Endothelial cell of umbilical vein (primary cell): ENCODE measurements around the gene ETFA. TPM values are rescaled to one million over a fixed set of nuclear protein-coding genes. Genes with fewer than 3 reads are reported as not detected.

Source experiments
- BruUV-seq: library from RNA; stranded (reverse); fragments of 400-500 nt; replicated peaks from 2 replicates; lab custom pipeline; 2021; lab: Mats Ljungman, UMichigan
- CTCF ChIA-PET: fragments of 300-600, 350-600 bp; sonication (Branson Sonifier 250); formaldehyde crosslinking; loops from one replicate; lab custom pipeline; 2021; ENCODE audit warnings: antibody characterized with exemption, inconsistent platforms; lab: Charles Lee
- POLR2A ChIA-PET: fragments of 300-600, 350-600 bp; sonication (Branson Sonifier 250); formaldehyde crosslinking; loops from one replicate; lab custom pipeline; 2021; ENCODE audit warnings: antibody characterized with exemption, inconsistent platforms; lab: Charles Lee
- DNase-seq: peaks from one replicate; pipeline ENCODE4 v3.0.0-alpha.2; 2011; ENCODE audit warnings: low read depth, low spot score
- FAIRE-seq: peaks from 2 replicates; lab custom pipeline; 2011; peaks lifted over from hg19 to GRCh38; lab: Jason Lieb, UNC
- H2AFZ ChIP-seq: 2 replicates; pipeline ENCODE4 v1.6.0; 2012; ENCODE audit warnings: low read depth, low read length, control low read depth, inconsistent platforms
- H3K27ac ChIP-seq: 2 replicates; pipeline ENCODE4 v1.5.1; 2011; ENCODE audit warnings: low read depth, mild to moderate bottlenecking, control low read depth, low read length, moderate library complexity; ENCODE audit not compliant: insufficient read depth
- H3K27me3 ChIP-seq, 2 experiments: 2 replicates each; pipeline versions ENCODE4 v1.6.0 to v1.6.1; 2011; ENCODE audit warnings: low read length in 2 of 2, mixed read lengths in 1 of 2; ENCODE audit not compliant: control insufficient read depth in 2 of 2, insufficient read depth in 2 of 2
- H3K36me3 ChIP-seq, 2 experiments: 2 replicates in 1 of 2; 3 replicates in 1 of 2; pipeline ENCODE4 v1.5.1; 2011; ENCODE audit warnings: low read length in 2 of 2, mild to moderate bottlenecking in 1 of 2, moderate library complexity in 1 of 2; ENCODE audit not compliant: control insufficient read depth in 2 of 2, insufficient read depth in 2 of 2; ENCODE audit errors: extremely low read depth in 1 of 2
- H3K4me1 ChIP-seq: 3 replicates; pipeline ENCODE4 v1.5.1; 2011; ENCODE audit warnings: mild to moderate bottlenecking, low read length; ENCODE audit not compliant: control insufficient read depth, insufficient read depth; ENCODE audit errors: extremely low read depth
- H3K4me2 ChIP-seq: 2 replicates; pipeline ENCODE4 v1.6.1; 2011; ENCODE audit warnings: low read length, control low read depth, mixed read lengths; ENCODE audit not compliant: insufficient read depth
- H3K4me3 ChIP-seq, 3 experiments: fragments of 200-600 bp in 1 of 3; sonication (generic), shearing (Covaris generic) in 1 of 3; replicated peaks in 1 of 3; 2 replicates each; pipeline ENCODE4 v1.5.1; 2011 to 2016; ENCODE audit warnings: control low read depth in 3 of 3, low read length in 3 of 3, mild to moderate bottlenecking in 2 of 3, inconsistent platforms in 1 of 3, low read depth in 1 of 3, moderate library complexity in 1 of 3; ENCODE audit not compliant: insufficient read depth in 1 of 3
- H3K79me2 ChIP-seq: 2 replicates; pipeline ENCODE4 v1.6.0; 2012; ENCODE audit warnings: low read length, inconsistent platforms; ENCODE audit not compliant: control insufficient read depth, insufficient read depth
- H3K9ac ChIP-seq: replicated peaks from 2 replicates; pipeline ENCODE3; 2011; ENCODE audit warnings: low read length, control low read depth; ENCODE audit not compliant: insufficient read depth; ENCODE audit errors: extremely low read depth
- H3K9me1 ChIP-seq: replicated peaks from 3 replicates; pipeline ENCODE4 v1.6.0; 2011; ENCODE audit warnings: mild to moderate bottlenecking, low read length; ENCODE audit not compliant: control insufficient read depth, insufficient read depth; ENCODE audit errors: extremely low read depth
- H3K9me3 ChIP-seq: replicated peaks from 2 replicates; pipeline ENCODE4 v1.5.1; 2012; ENCODE audit warnings: low read length, inconsistent platforms; ENCODE audit not compliant: control insufficient read depth, insufficient read depth
- H4K20me1 ChIP-seq: replicated peaks from 2 replicates; pipeline ENCODE3; 2011; ENCODE audit warnings: mild to moderate bottlenecking, low read length; ENCODE audit not compliant: control insufficient read depth, insufficient read depth; ENCODE audit errors: extremely low read depth
- EZH2 ChIP-seq: IDR thresholded peaks from 2 replicates; pipeline ENCODE4 v1.6.1; 2012; ENCODE audit warnings: borderline replicate concordance, low read depth, mild to moderate bottlenecking, moderate library complexity, low read length, inconsistent platforms; ENCODE audit not compliant: severe bottlenecking
- FOS ChIP-seq: IDR thresholded peaks from 2 replicates; pipeline ENCODE4 v1.6.1; 2011; ENCODE audit warnings: mild to moderate bottlenecking, low read length, moderate library complexity, borderline replicate concordance; ENCODE audit not compliant: insufficient read depth
- JUN ChIP-seq: IDR thresholded peaks from 2 replicates; pipeline ENCODE4 v1.6.1; 2011; ENCODE audit warnings: borderline replicate concordance, low read depth; ENCODE audit not compliant: insufficient read length, insufficient read depth
- MYC ChIP-seq: IDR thresholded peaks from one replicate; pipeline ENCODE4 v1.6.1; 2011; ENCODE audit warnings: mild to moderate bottlenecking, low read depth, low read length
- POLR2AphosphoS5 ChIP-seq: IDR thresholded peaks from 2 replicates; pipeline ENCODE4 v1.6.1; 2012; ENCODE audit warnings: low read depth, mild to moderate bottlenecking, control low read depth, low read length, moderate library complexity; ENCODE audit not compliant: insufficient read depth
- dilution Hi-C: fragments of 300-500 bp; cut with MboI; formaldehyde crosslinking; loops from one replicate; pipeline ENCODE4 v1.15.0; 2019; ENCODE audit warnings: low sequenced_read_pairs; ENCODE audit not compliant: extremely low pct_ligation_motif_present
- intact Hi-C: fragments of 100-400 bp; cut with micrococcal nuclease; formaldehyde crosslinking; loops from one replicate; pipeline ENCODE4 v1.10.0; 2022
- polyA plus RNA-seq, 4 experiments: library from polyadenylated mRNA; depleted of rRNA in 3 of 4; stranded (reverse) in 3 of 4; unstranded in 1 of 4; fragments of >200 nt; gene quantifications; 2 replicates each; pipeline versions ENCODE4 v1.2.1 to v1.2.3, GENCODE V29; 2011 to 2012; ENCODE audit warnings: missing spikeins in 1 of 4
- total RNA-seq: library from RNA; stranded (reverse); gene quantifications from 2 replicates; pipeline ENCODE4 v1.2.3, GENCODE V29; 2021
- TF ChIP-seq, protein P1 (sequence below): IDR thresholded peaks from 2 replicates; pipeline ENCODE4 v1.6.1; 2011; ENCODE audit not compliant: insufficient read depth, insufficient read length
- TF ChIP-seq, protein P2 (sequence below), 2 donors: IDR thresholded peaks; 1 replicate in 1 of 2; 2 replicates in 1 of 2; pipeline ENCODE4 v1.5.1; 2011; ENCODE audit warnings: low read length in 2 of 2, mild to moderate bottlenecking in 2 of 2, moderate library complexity in 2 of 2, control low read depth in 1 of 2, inconsistent platforms in 1 of 2, low read depth in 1 of 2; ENCODE audit not compliant: insufficient read depth in 1 of 2; ENCODE audit errors: extremely low read depth in 1 of 2

Gene ETFA
- total and polyA plus RNA-seq, 2 donors (not counting 3 experiments of a cell fraction or from before 2014, with no cell fraction given): 102 to 116 TPM

DNA sequence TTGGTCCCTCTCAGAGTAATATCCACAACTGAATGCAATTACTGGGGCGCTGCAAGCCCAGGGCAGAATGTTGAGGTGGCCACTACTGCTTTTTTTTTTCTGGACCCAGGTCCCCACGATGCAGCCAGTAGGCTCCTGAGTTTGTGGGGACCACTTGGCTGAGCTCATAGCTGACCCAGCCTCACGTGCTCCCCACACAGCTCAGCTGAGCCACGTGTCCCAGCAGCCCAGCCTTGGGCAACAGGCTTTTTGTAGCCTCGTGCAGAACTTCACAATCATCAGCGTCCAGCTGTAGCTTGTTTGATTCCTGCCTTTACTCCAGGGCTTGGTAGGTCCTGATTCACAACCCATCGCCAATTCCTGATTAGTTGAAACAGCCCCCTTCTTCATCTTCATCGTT lies 117.3 kb downstream of the ETFA start:
- Histone ChIP-seq H3K27me3 (peaks cover 0 to 2% of the 10 kb centered on the region in 2 experiments), H2AFZ (no peak overlapping the region), H4K20me1 (no peaks in the 10 kb centered on the region), H3K9me1 (no peaks in the 10 kb centered on the region), H3K36me3 (no peaks in the 10 kb centered on the region), H3K4me2 (no peak overlapping the region), H3K4me1 (peaks cover 16% of the 10 kb centered on the region), H3K27ac (no peak overlapping the region), H3K9ac (no peak overlapping the region), H3K4me3 (no peak overlapping the region), H3K79me2 (no peaks in the 10 kb centered on the region), H3K9me3 (no peaks in the 10 kb centered on the region)
- BruUV-seq: no TSS peak
- DNase-seq (no peak), FAIRE-seq (no peak)
- intact Hi-C loops (loop anchor here (5.0 kb wide), 2 partner anchors 538 to 828 kb away; no protein-coding TSS in a partner anchor), dilution Hi-C loops (no loop called here)
- ChIA-PET CTCF (interaction anchor here (1.0 to 4.9 kb wide), 3 partner anchors 9 to 136 kb away, joined by 4 to 54 read pairs (median 4); no protein-coding TSS in a partner anchor), POLR2A (no interaction called here)
- TF ChIP-seq POLR2AphosphoS5 (no peak), FOS (no peak), JUN (no peak), EZH2 (no peak), MYC (no peak)
- TF ChIP-seq, protein P1, sequence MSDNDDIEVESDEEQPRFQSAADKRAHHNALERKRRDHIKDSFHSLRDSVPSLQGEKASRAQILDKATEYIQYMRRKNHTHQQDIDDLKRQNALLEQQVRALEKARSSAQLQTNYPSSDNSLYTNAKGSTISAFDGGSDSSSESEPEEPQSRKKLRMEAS: no peak
- TF ChIP-seq, protein P2, sequence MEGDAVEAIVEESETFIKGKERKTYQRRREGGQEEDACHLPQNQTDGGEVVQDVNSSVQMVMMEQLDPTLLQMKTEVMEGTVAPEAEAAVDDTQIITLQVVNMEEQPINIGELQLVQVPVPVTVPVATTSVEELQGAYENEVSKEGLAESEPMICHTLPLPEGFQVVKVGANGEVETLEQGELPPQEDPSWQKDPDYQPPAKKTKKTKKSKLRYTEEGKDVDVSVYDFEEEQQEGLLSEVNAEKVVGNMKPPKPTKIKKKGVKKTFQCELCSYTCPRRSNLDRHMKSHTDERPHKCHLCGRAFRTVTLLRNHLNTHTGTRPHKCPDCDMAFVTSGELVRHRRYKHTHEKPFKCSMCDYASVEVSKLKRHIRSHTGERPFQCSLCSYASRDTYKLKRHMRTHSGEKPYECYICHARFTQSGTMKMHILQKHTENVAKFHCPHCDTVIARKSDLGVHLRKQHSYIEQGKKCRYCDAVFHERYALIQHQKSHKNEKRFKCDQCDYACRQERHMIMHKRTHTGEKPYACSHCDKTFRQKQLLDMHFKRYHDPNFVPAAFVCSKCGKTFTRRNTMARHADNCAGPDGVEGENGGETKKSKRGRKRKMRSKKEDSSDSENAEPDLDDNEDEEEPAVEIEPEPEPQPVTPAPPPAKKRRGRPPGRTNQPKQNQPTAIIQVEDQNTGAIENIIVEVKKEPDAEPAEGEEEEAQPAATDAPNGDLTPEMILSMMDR (IDR thresholded peaks at IDR 0.05; ENCODE audit: extremely low read depth in 1 of 2, insufficient read depth in 1 of 2, low read depth in 1 of 2, low read length in 2 of 2): no peak
